Mesothelial cell of epicardium (in vitro differentiated cells): ENCODE measurements around the gene ADAMTS16. TPM values are rescaled to one million over a fixed set of nuclear protein-coding genes. Genes with fewer than 3 reads are reported as not detected.
A peak's percentile ranks its signal among the peaks of the same experiment; 100 is the strongest.

Experiments used
- DNase-seq, 2 experiments: peaks; one replicate each; pipeline ENCODE4 v3.0.0; 2021; ENCODE audit warnings: low spot score in 2 of 2; ENCODE audit not compliant: unreplicated experiment in 2 of 2
- H3K27ac Mint-ChIP-seq: 2 replicates; pipeline ENCODE4 v1.8.0; 2021; ENCODE audit warnings: mixed read lengths
- H3K27me3 Mint-ChIP-seq: 2 replicates; pipeline ENCODE4 v1.8.0; 2021; ENCODE audit warnings: low read depth, mixed read lengths
- H3K36me3 Mint-ChIP-seq: 2 replicates; pipeline ENCODE4 v1.8.0; 2021; ENCODE audit warnings: mixed read lengths
- H3K4me1 Mint-ChIP-seq: 2 replicates; pipeline ENCODE4 v1.8.0; 2021; ENCODE audit warnings: mixed read lengths
- H3K4me3 Mint-ChIP-seq: 2 replicates; pipeline ENCODE4 v1.8.0; 2021; ENCODE audit warnings: mild to moderate bottlenecking, moderate library complexity, mixed read lengths
- H3K9me3 Mint-ChIP-seq: 2 replicates; pipeline ENCODE4 v1.8.0; 2021; ENCODE audit warnings: mixed read lengths
- CTCF ChIP-seq: fragments of 200-600 bp; sonication (generic); IDR thresholded peaks from one replicate; pipeline ENCODE4 v1.5.0; 2021; ENCODE audit warnings: antibody characterized with exemption; ENCODE audit not compliant: unreplicated experiment
- total RNA-seq: library from RNA; stranded (reverse); gene quantifications from 3 replicates; pipeline ENCODE4 v1.2.1, GENCODE V29; 2021

ADAMTS16 gene
- total RNA-seq, 1 donor from 2014 or later: 24.3 TPM

GRCh38 chr5:5344606-5345005 is 204.5 kb downstream of the ADAMTS16 start:
- peak overlapping the region; percentile 15 for H3K27ac Mint-ChIP-seq
- no peak for DNase-seq

GRCh38 chr5:5347442-5347841 is 207.3 kb downstream of the ADAMTS16 start:
- TF ChIP-seq CTCF: no peak
- no peaks in the 10 kb centered on the region for H3K36me3 Mint-ChIP-seq
- H3K27ac Mint-ChIP-seq: no peak overlapping the region
- peaks cover 49% of the 10 kb centered on the region for H3K4me1 Mint-ChIP-seq
- H3K4me3 Mint-ChIP-seq: no peak overlapping the region
- H3K27me3 Mint-ChIP-seq: no peaks in the 10 kb centered on the region
- H3K9me3 Mint-ChIP-seq: peaks cover 4% of the 10 kb centered on the region
- DNase-seq: no peak

More at GRCh38 chr5:5344606-5345005, 204.5 kb downstream of the ADAMTS16 start:
- TF ChIP-seq CTCF: no peak
- peaks cover 2% of the 10 kb centered on the region for H3K36me3 Mint-ChIP-seq
- H3K4me1 Mint-ChIP-seq: peaks cover 61% of the 10 kb centered on the region
- H3K9me3 Mint-ChIP-seq: peaks cover 10% of the 10 kb centered on the region
- no peaks in the 10 kb centered on the region for H3K27me3 Mint-ChIP-seq
- no peak overlapping the region for H3K4me3 Mint-ChIP-seq

GRCh38 chr5:5348135-5348534 is 208.0 kb downstream of the ADAMTS16 start:
- no peak for DNase-seq
- peaks cover 43% of the 10 kb centered on the region for H3K4me1 Mint-ChIP-seq
- H3K27me3 Mint-ChIP-seq: no peaks in the 10 kb centered on the region
- H3K27ac Mint-ChIP-seq: no peak overlapping the region
- no peaks in the 10 kb centered on the region for H3K9me3 Mint-ChIP-seq
- TF ChIP-seq CTCF: no peak
- H3K4me3 Mint-ChIP-seq: no peak overlapping the region
- H3K36me3 Mint-ChIP-seq: no peaks in the 10 kb centered on the region

- H3K4me1 Mint-ChIP-seq: peaks cover 42% of the 10 kb centered on the region
- no peaks in the 10 kb centered on the region for H3K36me3 Mint-ChIP-seq
- no peak for TF ChIP-seq CTCF
- no peaks in the 10 kb centered on the region for H3K27me3 Mint-ChIP-seq
- H3K27ac Mint-ChIP-seq: no peak overlapping the region
- no peak overlapping the region for H3K4me3 Mint-ChIP-seq
- DNase-seq: no peak
- no peaks in the 10 kb centered on the region for H3K9me3 Mint-ChIP-seq
Measured at GRCh38 chr5:5348576-5348975, 208.4 kb downstream of the ADAMTS16 start.

GRCh38 chr5:5350101-5350500 is 210.0 kb downstream of the ADAMTS16 start:
- TF ChIP-seq CTCF: no peak
- H3K4me1 Mint-ChIP-seq: peaks cover 33% of the 10 kb centered on the region
- no peaks in the 10 kb centered on the region for H3K27me3 Mint-ChIP-seq
- H3K36me3 Mint-ChIP-seq: no peaks in the 10 kb centered on the region
- DNase-seq: no peak
- H3K27ac Mint-ChIP-seq: no peak overlapping the region
- H3K4me3 Mint-ChIP-seq: no peak overlapping the region
- H3K9me3 Mint-ChIP-seq: no peaks in the 10 kb centered on the region
